GM21737 (cell line): ENCODE measurements around the gene SGPP2.

ENCODE experiments used
- ATAC-seq: cut with Tn5 transposase; IDR thresholded peaks from one replicate; pipeline ENCODE4 v1.9.1; 2021; ENCODE audit warnings: mild to moderate bottlenecking, moderate library complexity; ENCODE audit not compliant: unreplicated experiment

Gene SGPP2

DNA sequence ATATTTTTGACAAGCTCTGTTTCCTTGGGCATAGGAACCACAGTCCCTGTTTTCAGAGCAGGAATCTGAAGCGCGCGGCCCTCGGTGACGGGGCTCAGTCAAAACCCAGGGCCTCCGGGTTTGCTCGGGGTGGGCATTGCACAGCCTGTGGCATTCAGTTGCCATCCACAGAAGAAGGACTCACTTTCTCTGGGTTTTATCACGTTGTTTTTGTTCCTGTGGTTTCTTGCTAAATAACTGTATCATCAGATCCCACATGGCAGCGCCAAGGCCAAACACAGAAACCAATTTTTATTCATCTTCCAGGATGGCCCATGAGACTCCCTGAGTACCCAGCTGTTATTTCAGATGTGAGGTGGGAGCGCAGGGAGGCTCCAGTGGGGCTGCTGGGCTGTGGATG lies 35.6 kb downstream of the SGPP2 start:
- no peak for ATAC-seq

GRCh38 chr2:222465746-222466145 lies 41.4 kb downstream of the SGPP2 start:
- ATAC-seq, result no peak

DNA sequence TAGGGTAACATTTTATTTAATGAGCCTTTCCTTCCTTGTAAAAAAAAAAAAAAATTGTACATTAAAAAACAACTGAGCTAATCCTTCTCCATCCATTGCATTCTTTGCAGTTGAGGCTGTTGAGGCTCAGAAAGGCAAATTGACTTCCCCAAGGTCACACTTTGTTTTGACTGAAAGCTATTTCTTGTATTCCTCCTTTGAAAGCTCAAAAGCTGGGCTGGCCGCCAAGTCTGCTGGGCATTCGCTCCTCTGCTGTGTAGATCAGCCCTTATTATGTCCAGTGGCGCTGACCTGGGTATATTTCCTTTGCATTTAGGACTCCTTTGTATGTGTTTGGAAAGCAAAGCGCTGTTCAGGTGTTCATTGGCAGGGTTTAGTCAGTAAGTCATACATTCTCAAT lies 44.0 kb downstream of the SGPP2 start:
- no peak for ATAC-seq

DNA sequence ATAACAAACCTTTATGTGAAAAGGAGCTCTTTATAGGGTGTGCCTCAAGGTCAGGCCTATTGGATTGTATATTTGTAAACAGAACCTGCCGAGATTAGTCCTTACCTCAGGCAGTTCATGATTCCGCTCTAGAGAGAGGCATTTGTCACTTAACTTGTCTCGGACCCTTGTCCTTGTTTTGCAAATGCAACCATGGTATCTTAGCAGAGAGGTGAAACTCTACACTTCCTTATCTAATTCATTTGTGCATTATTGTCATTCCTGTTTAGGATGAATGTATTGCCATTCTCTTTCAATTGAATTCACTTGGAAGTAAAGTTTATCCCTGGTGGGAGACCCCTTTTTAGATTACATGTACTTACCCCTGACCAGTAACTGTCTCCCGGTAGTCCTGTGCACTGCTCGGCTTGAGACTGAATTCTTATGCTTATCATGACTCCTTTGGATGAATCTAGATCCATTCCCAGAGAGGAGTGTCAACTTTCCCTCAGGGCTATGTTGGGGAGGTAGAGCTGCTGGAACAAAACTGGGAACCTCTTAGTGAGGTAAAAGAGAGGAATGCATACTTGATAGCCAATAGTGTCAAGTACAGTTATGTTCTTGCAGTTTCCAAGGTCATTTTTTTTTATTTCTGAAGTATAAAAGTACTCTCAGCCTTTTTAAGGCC lies 46.6 kb downstream of the SGPP2 start:
- no peak for ATAC-seq

- no peak for ATAC-seq
Measured at GRCh38 chr2:222477962-222478608, 53.7 kb downstream of the SGPP2 start.

DNA sequence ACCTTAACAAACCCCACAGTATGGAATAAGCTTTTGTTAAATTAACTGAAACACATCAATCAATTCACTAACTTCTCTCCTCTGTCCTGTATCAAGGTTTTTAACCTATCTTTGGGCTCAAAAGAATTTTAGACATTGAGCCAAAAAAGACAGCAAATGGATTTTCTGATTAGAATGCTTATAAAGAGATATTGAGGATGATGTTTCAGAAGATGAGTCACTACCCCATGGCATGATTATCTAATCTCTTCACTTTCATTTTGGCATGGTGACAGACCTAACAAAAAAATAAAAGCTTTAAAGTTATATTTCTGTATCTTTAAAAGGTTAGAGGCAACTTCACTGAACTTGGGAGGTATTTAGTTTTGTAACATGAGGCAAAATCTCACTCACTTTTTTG lies 55.5 kb downstream of the SGPP2 start:
- ATAC-seq, result no peak

DNA sequence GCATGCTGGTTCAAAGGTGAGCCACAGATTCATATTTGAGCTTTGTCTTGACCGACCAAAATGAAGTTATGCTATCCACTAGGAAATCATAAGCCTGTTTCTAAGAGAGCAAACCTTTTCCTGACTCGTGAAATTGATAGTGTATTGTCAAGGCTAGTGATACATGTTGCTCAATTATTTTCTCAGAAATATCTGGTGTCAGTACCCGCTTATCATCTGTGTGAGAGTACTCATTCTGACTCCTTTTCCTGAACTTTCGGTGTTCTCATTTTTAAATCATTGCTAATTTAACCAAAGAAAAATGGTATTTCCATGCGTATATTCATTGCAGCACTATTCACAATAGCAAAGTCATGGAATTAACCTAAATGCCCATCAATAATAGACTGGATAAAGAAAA lies 56.2 kb downstream of the SGPP2 start:
- no peak for ATAC-seq

- no peak for ATAC-seq
Measured at GRCh38 chr2:222481941-222482340, 57.6 kb downstream of the SGPP2 start.

GRCh38 chr2:222483513-222484039 lies 59.2 kb downstream of the SGPP2 start:
- ATAC-seq, result no peak

GRCh38 chr2:222485367-222486211 lies 61.2 kb downstream of the SGPP2 start:
- ATAC-seq, result no peak

- no peak for ATAC-seq
Measured at GRCh38 chr2:222490131-222490530, 65.8 kb downstream of the SGPP2 start.

DNA sequence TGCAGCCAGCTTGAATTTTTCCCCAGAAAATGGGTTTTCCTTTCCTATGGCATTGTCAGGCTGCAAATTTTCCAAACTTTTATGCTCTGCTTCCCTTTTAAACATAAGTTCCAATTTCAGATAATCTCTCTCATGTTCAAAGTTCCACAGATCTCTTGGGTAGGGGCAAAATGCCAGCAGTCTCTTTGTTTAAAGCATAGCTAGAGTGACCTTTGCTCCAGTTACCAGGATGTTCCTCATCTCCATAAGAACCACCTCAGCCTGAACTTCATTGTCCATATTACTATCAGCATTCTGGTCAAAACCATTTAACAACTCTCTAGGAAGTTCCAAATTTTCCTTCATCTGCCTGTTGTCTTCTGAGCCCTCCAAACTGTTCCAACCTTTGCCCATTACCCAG lies 68.3 kb downstream of the SGPP2 start:
- ATAC-seq, result no peak

DNA sequence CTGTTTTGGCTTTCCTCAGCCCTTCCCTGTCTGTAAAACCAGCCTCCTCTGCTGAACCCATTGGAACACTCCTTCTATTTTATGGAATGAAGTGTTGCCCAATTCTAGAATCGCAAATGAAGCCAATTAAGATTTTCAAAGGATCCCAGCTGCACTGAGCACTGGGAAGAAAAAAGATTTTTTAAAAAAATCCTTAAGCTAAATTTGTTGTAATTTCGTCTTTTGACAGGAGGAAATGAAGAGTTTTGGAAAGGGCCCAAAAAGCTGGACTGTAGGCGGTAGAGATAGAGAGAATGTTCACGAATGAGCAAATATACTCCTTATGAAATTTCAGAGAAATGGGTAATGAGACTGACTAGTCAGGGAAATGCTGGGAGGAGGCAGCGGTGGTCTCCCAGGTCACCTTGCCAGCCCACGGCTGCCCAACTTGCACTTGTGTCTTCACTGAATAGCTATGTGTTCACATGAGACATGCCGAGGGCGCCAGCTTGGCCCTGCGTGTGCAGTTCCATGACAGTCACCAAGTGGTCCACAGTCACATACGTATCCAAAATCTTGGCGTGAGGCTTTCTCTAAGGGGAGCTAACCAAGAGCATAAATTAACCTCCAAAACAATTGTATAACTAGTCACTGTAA lies 69.9 kb downstream of the SGPP2 start:
- ATAC-seq, result no peak

DNA sequence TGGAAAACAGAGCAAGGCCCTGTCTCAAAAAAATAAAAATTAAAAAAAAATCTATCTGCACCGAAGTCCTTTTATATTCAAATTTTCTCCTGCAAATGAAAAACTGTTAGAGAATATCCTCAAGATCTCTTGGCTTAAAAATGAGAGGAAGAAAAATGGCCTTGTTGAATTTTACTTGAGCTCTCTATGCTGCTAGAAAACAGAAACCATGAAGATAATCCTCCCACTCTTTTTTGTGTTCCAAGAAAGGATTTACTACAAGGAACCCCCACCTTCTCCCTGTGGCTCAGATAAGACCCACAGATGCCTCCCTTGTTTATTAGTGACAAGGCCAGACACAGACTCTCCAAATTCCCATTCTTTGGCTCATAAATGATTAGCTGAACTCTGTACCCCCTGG lies 71.0 kb downstream of the SGPP2 start:
- no peak for ATAC-seq

DNA sequence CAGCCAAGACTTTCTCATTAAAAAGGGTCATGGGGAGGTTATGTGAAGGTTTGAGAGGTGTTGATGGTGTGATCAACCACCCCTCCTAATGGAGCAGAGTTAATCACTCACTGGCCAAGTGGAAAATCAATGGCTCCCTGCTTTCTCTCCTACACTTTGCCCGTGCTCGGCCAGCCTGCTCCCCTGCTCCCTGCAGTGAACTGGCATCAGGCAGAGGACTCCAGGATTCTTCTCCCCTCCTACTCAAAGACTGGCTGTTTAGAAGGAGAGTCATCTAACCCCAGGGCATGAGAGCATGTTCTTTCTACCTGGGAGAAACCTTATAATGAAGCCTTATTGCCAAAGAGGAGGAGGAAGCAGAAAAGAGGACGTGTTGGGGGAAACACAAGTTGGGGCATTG lies 74.9 kb downstream of the SGPP2 start:
- ATAC-seq, result no peak

- no peak for ATAC-seq
Measured at GRCh38 chr2:222504191-222504590, 79.8 kb downstream of the SGPP2 start.

DNA sequence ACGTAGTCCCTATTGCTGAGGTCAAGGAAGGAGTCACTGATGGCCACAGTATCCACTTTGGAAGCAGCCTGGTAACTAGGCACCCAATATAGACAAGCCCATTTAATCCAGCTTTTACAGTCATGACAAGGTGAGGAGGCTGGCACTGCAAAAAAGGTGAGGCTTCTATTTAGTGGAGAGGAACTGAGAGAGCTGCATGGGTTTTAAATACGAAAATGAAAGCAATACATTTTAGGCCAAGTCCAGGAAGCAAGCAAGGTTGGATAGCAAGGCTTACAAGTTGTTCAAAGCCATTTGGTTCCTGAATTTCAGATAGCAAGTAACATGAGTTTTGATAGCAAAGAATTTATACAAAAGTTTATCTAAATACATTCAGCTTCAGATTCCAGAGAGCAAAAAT lies 80.4 kb downstream of the SGPP2 start:
- ATAC-seq, result peak; percentile 97

DNA sequence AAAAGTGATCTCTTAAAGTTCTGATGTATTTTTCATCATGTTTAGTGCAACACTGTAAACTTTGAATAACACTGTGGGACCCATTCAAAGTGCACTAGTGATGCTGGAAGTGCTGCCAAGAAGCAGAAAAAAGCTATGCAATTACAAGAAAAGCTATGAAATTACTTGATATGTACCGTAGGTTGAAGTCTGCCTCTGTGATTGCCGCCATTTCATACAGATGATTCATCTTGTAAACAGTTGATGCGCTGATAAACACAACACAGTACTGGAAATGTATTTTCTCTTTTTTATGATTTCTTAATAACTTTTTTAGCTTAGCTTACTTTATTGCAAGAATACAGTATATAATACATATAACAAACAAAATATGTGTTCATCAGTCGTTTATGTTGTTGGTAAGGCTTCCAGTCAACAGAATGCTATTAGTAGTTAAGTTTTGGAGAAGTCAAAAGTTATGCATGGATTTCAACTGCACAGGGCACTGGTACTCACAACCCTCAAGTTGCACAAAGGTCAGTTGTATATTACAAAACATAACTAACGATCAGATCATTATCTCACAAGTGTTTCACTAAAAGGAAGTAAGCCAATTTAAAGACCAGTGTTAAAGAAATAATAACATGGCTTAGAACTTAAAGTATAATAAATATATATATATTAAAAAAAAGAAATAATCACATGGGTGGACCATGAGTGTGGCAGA lies 82.0 kb downstream of the SGPP2 start:
- ATAC-seq, result no peak

DNA sequence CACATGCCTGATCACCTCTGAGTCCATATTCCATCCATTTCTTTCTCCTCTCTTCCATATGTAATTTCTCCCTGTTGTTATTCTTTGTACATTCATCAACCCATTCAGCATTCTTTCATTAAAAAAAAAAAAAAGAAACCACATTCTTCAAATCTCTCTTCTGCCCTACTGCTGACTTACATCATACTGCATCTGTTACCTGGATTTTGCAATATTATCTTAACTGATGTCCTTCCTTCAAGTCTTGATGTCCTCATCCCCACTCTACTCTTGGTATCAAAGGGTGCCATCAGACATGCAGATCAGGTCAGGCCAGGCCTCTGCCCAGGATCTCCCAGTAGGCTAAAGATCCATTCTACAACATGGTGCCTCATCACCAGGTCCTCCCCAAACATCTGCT lies 90.6 kb downstream of the SGPP2 start:
- ATAC-seq, result no peak

GRCh38 chr2:222518570-222519381 lies 94.4 kb downstream of the SGPP2 start:
- ATAC-seq, result no peak
